Measurements from ENCODE around the gene ADISSP.

DNA sequence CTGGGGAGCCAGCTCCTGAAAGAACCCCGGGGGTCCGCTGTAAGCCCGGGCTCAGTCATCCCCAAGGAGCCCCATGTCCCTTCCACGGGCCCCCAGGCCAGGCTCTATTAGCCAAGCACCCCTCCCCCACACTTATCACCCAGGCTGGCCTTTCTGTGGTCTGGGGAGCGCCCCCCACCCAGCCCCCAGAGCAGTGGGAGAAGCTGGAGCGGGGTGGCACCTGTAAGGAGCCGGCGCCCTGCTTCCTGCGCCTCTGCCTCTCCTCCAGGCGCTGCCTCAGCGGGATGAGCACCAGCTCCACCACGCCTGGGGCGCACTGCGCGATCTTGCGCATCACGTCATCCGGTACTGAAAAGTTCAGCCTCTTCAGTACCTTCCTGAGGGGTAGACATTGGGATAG lies 11.4 kb upstream of the ADISSP start:
- TF ChIP-seq CTCF (conservative IDR thresholded peaks at IDR 0.05 in 1 of 2, IDR thresholded peaks at IDR 0.05 in 1 of 2; ENCODE audit: low read depth in 1 of 2, low read length in 2 of 2) (no peak), EZH2 (IDR thresholded peaks at IDR 0.05; ENCODE audit: low read length, missing control alignments) (no peak)
